Measurements from ENCODE around the gene THBS2.

THBS2 gene

DNA sequence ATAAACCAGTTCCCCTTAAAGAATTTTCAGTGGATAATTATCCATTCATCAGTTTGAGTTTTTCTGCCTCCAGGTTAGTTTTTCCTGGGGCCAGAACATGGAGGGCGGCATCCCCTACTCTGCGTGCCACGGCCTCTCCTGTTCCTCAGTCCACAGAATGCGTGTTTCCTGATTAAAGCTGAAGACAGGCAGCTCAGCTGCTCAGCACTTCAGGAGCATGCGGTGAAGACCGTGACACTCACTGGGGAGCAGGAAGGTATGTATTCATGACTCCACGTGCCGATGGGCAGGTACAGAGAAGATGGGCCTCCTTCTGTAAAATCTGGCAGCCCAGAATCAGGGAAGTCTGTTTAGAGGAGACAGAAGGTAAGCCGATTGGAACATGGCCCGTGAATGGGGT is 2.0 kb upstream of the THBS2 start:
- TF ChIP-seq, protein P1, sequence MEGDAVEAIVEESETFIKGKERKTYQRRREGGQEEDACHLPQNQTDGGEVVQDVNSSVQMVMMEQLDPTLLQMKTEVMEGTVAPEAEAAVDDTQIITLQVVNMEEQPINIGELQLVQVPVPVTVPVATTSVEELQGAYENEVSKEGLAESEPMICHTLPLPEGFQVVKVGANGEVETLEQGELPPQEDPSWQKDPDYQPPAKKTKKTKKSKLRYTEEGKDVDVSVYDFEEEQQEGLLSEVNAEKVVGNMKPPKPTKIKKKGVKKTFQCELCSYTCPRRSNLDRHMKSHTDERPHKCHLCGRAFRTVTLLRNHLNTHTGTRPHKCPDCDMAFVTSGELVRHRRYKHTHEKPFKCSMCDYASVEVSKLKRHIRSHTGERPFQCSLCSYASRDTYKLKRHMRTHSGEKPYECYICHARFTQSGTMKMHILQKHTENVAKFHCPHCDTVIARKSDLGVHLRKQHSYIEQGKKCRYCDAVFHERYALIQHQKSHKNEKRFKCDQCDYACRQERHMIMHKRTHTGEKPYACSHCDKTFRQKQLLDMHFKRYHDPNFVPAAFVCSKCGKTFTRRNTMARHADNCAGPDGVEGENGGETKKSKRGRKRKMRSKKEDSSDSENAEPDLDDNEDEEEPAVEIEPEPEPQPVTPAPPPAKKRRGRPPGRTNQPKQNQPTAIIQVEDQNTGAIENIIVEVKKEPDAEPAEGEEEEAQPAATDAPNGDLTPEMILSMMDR (IDR thresholded peaks at IDR 0.05; ENCODE audit: low read depth, low read length), result no peak
- H3K4me3 ChIP-seq (ENCODE audit: low read depth, low read length), result no peak overlapping the region

DNA sequence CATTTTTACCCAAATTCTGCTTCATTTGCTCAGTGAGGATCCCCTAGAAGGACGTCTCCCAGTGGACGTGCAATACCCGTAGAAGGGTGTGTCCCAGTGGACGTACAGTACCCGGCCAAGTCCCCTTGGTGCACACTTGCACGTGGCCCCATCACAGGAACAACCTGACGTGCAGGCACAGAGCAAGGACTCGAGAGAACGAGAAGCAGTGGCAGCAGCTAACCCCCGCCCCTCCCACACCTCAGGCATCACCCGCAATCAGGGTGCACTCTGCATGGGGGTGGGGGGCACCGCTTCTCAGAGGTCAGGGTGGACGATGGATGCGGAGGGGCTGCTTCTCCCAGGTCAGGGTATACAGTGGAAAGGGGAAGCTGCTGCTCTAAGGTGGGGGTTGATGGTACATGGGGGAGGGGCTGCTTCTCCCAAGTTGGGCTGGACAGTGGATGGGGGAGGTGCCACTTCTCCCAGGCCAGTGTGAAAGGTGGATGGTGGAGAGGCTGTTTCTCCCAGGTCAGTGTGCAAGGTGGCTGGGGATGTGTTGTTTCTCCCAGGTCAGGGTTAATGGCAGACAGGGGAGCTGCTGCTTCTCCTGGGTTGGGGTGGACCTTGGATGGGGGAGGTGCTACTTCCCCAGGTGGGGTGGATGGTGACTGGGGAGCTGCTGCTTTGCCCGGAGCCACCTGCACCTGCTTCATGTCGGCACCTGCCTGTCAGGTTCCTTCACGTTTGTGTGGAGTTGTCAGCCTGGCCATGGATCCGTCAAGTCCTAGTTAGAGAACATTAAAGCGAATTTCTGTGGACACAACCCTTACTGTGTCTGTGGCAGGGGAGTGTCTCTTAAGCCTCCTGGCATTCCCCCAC is 1.0 kb upstream of the THBS2 start:
- TF ChIP-seq, protein P1 (IDR thresholded peaks at IDR 0.05; ENCODE audit: low read depth, low read length), result no peak
- H3K4me3 ChIP-seq (ENCODE audit: low read depth, low read length), result no peak overlapping the region

DNA sequence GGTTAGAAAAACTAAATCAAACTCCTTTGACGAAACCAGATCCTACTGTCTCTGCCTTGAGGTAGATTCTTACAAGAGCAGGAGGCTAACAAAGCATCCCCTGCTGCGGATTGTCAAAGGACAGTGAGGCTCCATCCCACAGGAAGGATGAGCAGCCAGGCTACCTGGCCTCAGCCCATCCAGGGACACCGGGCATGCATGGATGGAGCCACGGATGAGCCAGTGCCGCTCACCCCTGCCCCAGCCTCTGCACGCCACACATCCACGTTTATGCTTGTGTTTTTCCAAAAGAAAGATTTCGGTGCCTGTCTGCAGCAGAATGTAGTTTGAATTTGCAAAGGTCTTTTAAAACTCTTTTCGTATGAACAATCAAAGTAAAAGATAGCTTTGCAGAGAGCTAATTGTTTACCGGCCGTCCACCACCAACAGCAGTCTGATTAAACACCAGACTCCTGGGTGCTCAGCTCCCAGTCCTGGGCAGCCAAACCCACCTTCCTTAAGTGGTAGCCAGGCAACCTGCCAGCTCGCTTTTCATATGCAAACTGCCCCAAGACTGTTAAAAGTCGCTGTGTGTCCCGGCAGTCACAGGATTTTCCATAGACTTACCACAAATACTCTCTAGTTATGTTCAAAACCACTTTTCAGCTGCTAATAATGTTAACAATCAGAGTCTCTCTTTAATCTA is 999 bp downstream of the THBS2 start:
- H3K4me3 ChIP-seq (ENCODE audit: low read depth, low read length), result peak overlapping the region; percentile 60
- TF ChIP-seq, protein P1 (IDR thresholded peaks at IDR 0.05; ENCODE audit: low read depth, low read length), result no peak

DNA sequence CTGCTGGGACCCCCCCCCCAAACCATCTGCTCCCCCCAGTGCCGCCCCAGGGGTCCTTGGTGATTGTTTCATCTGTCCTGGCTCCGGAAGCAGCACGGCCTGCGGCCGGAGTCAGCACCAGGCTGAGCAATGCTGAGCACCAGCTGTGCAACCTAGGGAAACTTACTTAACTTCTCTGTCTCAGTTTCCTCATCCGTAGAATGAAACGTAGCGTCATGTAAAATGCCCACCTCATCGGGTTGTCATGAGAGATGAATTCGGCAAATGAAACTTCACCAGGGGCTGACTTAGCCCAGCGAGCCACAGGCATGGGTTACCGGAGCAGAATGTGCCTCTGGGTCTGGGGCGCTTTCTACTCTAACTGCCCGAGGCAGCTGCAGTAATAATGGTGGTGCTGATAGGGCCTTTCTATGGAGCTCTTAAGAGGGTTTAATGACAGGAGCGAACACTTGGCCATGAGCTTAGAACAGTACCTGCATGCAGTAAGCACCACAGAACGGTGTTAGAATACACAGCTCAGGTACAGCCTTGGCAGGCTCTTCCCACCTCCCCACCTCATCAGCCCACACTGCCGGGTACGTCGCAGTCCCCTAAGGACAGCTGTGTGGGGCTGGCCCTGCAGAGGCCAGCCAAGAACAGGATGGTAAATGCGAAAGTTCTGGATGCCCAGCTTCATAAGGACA is 1.7 kb downstream of the THBS2 start:
- H3K4me3 ChIP-seq (ENCODE audit: low read depth, low read length), result peak overlapping the region; percentile 60
- TF ChIP-seq, protein P1 (IDR thresholded peaks at IDR 0.05; ENCODE audit: low read depth, low read length), result no peak

DNA sequence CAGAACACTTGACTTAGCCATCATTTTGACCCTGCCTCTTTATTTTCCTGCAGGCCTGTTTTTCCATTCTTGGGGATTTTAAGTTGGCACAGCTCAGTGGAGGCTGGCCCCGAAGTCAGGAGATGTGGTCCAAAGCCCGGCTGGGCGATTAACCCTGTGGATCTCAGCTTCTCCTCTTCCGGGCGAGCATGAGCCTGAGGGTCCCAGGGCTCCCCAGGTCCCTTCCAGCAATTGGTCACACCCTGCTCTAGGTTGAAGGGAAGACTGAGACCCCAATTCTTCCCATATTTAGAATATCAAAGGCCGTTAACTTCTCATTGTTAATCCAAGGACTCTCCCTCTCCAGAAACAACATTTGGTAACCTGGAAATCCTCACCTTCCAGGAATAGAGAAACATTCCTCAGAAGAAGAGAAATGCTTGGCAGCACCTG is 2.3 kb downstream of the THBS2 start:
- peak overlapping the region; percentile 60 for H3K4me3 ChIP-seq (ENCODE audit: low read depth, low read length)
- TF ChIP-seq, protein P1 (IDR thresholded peaks at IDR 0.05; ENCODE audit: low read depth, low read length), result no peak

DNA sequence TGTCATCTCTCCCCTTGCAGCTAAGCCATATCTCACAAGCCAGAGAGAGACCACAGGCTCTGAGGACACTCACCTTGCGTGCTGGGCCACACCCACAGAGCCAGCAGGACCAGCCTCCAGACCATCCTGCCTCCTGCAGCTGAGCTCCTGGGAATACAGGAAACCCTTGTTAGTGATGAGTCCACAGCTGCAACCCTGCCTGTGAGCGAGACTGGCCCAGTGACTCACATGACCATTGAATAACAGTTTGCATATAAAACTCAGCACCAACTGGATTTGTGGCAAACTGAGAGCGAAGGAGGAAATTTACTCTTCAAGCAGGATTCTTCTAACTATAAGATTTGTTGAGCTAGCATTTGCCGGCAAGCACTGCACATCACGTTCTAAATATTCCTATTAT is 3.0 kb downstream of the THBS2 start:
- TF ChIP-seq, protein P1 (IDR thresholded peaks at IDR 0.05; ENCODE audit: low read depth, low read length), result no peak
- H3K4me3 ChIP-seq (ENCODE audit: low read depth, low read length), result peak overlapping the region; percentile 60

All from WI38 (cell line).